GM12878 (cell line): ENCODE data around the gene ANO6. TPM values are rescaled to one million over a fixed set of nuclear protein-coding genes. Genes with fewer than 3 reads are reported as not detected.

ENCODE experiments used
- ATAC-seq: fragments of 200-7000 bp; cut with Tn5 transposase; 3 replicates; pipeline ENCODE4 v1.9.1; 2020; ENCODE audit warnings: mild to moderate bottlenecking, moderate library complexity
- BruUV-seq: library from RNA; stranded (reverse); fragments of 400-500 nt; replicated peaks from 2 replicates; lab custom pipeline; 2021; lab: Mats Ljungman, UMichigan
- CTCF ChIA-PET: fragments of 300-600 bp; sonication (Branson Sonifier 250); formaldehyde crosslinking; extraction: SDS; loops from one replicate; lab custom pipeline; 2021; ENCODE audit warnings: inconsistent platforms; lab: Yijun Ruan, JAX
- POLR2A ChIA-PET: fragments of 350-600 bp; formaldehyde crosslinking; extraction: SDS; loops from one replicate; lab custom pipeline; 2021; ENCODE audit warnings: inconsistent platforms; lab: Charles Lee
- RAD21 ChIA-PET: fragments of 300-600 bp; sonication (Branson Sonifier 250); formaldehyde crosslinking; loops from one replicate; lab custom pipeline; 2023; ENCODE audit warnings: antibody characterized with exemption; ENCODE audit not compliant: unreplicated experiment; lab: Charles Lee
- SMC1A ChIA-PET: fragments of 300-600 bp; sonication (Branson Sonifier 250); formaldehyde crosslinking; loops from one replicate; lab custom pipeline; 2023; ENCODE audit not compliant: unreplicated experiment, uncharacterized antibody; lab: Charles Lee
- DNase-seq: peaks from one replicate; pipeline ENCODE4 v3.0.0-alpha.2; 2011; ENCODE audit warnings: low read depth, low spot score
- FAIRE-seq: peaks from 3 replicates; lab custom pipeline; 2011; peaks lifted over from hg19 to GRCh38; lab: Jason Lieb, UNC
- H2AFZ ChIP-seq: 2 replicates; pipeline ENCODE4 v1.6.0; 2011; ENCODE audit warnings: low read depth, low read length, control low read depth; ENCODE audit not compliant: control insufficient read depth
- H3K27ac ChIP-seq: 2 replicates; pipeline ENCODE4 v1.5.1; 2011; ENCODE audit warnings: control low read depth; ENCODE audit not compliant: control insufficient read depth, insufficient read depth
- H3K27me3 ChIP-seq, 2 experiments: replicated peaks in 1 of 2; 2 replicates each; pipeline versions ENCODE4 v1.6.0 to v1.6.1; 2011; ENCODE audit warnings: low read length in 1 of 2; ENCODE audit not compliant: control insufficient read depth in 2 of 2, insufficient read depth in 2 of 2
- H3K36me3 ChIP-seq, 2 experiments: 2 replicates each; pipeline ENCODE4 v1.5.1; 2011; ENCODE audit warnings: low read length in 1 of 2; ENCODE audit not compliant: control insufficient read depth in 2 of 2, insufficient read depth in 2 of 2
- H3K4me1 ChIP-seq: 2 replicates; pipeline ENCODE4 v1.6.1; 2011; ENCODE audit warnings: mild to moderate bottlenecking, low read length, moderate library complexity, mixed read lengths; ENCODE audit not compliant: control insufficient read depth, insufficient read depth
- H3K4me2 ChIP-seq: 2 replicates; pipeline ENCODE4 v1.6.0; 2011; ENCODE audit warnings: control low read depth; ENCODE audit not compliant: control insufficient read depth, insufficient read depth
- H3K4me3 ChIP-seq: fragments of 200-600 bp; sonication (generic); 2 replicates; pipeline ENCODE4 v1.5.1; 2016
- H3K79me2 ChIP-seq: 2 replicates; pipeline ENCODE4 v1.6.0; 2011; ENCODE audit warnings: low read length; ENCODE audit not compliant: control insufficient read depth, insufficient read depth
- H3K9ac ChIP-seq: 2 replicates; pipeline ENCODE4 v1.8.0; 2011; ENCODE audit warnings: low read length, control low read depth, mixed read lengths; ENCODE audit not compliant: control insufficient read depth, insufficient read depth
- H3K9me3 ChIP-seq: replicated peaks from 3 replicates; pipeline ENCODE4 v1.5.1; 2011; ENCODE audit warnings: mild to moderate bottlenecking, low read length; ENCODE audit not compliant: control insufficient read depth, insufficient read depth
- H4K20me1 ChIP-seq: 2 replicates; pipeline ENCODE4 v1.6.0; 2011; ENCODE audit not compliant: control insufficient read depth, insufficient read depth
- HDGF ChIP-seq: fragments of 450-650 bp; IDR thresholded peaks from 2 replicates; pipeline ENCODE4 v1.6.1; 2016; ENCODE audit warnings: antibody characterized with exemption
- MXI1 ChIP-seq: fragments of 150-350 bp; IDR thresholded peaks from 2 replicates; pipeline ENCODE4 v1.6.1; 2011; ENCODE audit warnings: low read depth, mild to moderate bottlenecking, inconsistent platforms, low read length, improper control_type of control experiment
- RELB ChIP-seq: fragments of 450-650 bp; IDR thresholded peaks from 2 replicates; pipeline ENCODE4 v1.6.1; 2017; ENCODE audit warnings: low read depth, mild to moderate bottlenecking, moderate library complexity
- SIX5 ChIP-seq: IDR thresholded peaks from 2 replicates; pipeline ENCODE4 v1.6.1; 2011; ENCODE audit warnings: mild to moderate bottlenecking, low read depth, low read length, moderate library complexity; ENCODE audit not compliant: severe bottlenecking
- ZBTB33 ChIP-seq: fragments of 450-650 bp; IDR thresholded peaks from 2 replicates; pipeline ENCODE4 v1.6.1; 2017; ENCODE audit warnings: mild to moderate bottlenecking
- ZNF592 ChIP-seq: fragments of 450-650 bp; IDR thresholded peaks from 2 replicates; pipeline ENCODE4 v1.6.1; 2017; ENCODE audit warnings: mild to moderate bottlenecking, moderate library complexity
- WGBS: methylation state at CpG from one replicate; pipeline ENCODE4 v1.1.6; 2016; ENCODE audit warnings: low lambda C conversion rate; ENCODE audit not compliant: insufficient replicate concordance, insufficient coverage; ENCODE audit errors: missing lambda C conversion rate; 5-methylcytosine and 5-hydroxymethylcytosine counted together
- in situ Hi-C: fragments of 300-500 bp; cut with MboI; formaldehyde crosslinking; loops from 9 replicates; pipeline ENCODE4 v1.14.3; 2018; ENCODE audit warnings: mixed read lengths
- intact Hi-C: fragments of 100-400 bp; cut with micrococcal nuclease; formaldehyde crosslinking; loops from one replicate; pipeline ENCODE4 v1.14.2; 2022; ENCODE audit not compliant: unreplicated experiment
- polyA plus RNA-seq, 11 experiments: library from polyadenylated mRNA; depleted of rRNA in 4 of 11; unstranded in 6 of 11; stranded (reverse) in 5 of 11; fragments of >200 nt; fragmentation: Nextera tagmentation in 4 of 11; fragmentation: Illumina TruSeq in 1 of 11; extraction: Ambion mirVana in 4 of 11; extraction: Trizol in 1 of 11; gene quantifications; 1 replicate in 1 of 11; 2 replicates in 10 of 11; pipeline versions ENCODE4 v1.2.1 to v1.2.3, GENCODE V29; 2011 to 2016; ENCODE audit warnings: inconsistent platforms in 2 of 11, missing spikeins in 2 of 11, low read depth in 1 of 11
- total RNA-seq, 4 experiments: library from RNA; depleted of rRNA in 3 of 4; stranded (reverse); fragments of >200 nt in 3 of 4; fragmentation: Illumina TruSeq in 1 of 4; extraction: Trizol in 1 of 4; gene quantifications; 2 replicates each; pipeline versions ENCODE4 v1.2.1 to v1.2.3, GENCODE V29; 2013 to 2021
- TF ChIP-seq, protein P1 (sequence below): IDR thresholded peaks from 2 replicates; pipeline ENCODE4 v1.6.1; 2012; ENCODE audit warnings: mild to moderate bottlenecking, low read depth, low read length
- TF ChIP-seq, protein P2 (sequence below): IDR thresholded peaks from 2 replicates; pipeline ENCODE4 v1.6.1; 2011; ENCODE audit warnings: mild to moderate bottlenecking, low read depth, low read length, moderate library complexity; ENCODE audit not compliant: insufficient replicate concordance

Gene ANO6
- total and polyA plus RNA-seq, 10 of the 15 experiments (the other 5 are each of a cell fraction or from before 2014, with no cell fraction given), result 4.6 to 30.3 (median 26.0) TPM

DNA sequence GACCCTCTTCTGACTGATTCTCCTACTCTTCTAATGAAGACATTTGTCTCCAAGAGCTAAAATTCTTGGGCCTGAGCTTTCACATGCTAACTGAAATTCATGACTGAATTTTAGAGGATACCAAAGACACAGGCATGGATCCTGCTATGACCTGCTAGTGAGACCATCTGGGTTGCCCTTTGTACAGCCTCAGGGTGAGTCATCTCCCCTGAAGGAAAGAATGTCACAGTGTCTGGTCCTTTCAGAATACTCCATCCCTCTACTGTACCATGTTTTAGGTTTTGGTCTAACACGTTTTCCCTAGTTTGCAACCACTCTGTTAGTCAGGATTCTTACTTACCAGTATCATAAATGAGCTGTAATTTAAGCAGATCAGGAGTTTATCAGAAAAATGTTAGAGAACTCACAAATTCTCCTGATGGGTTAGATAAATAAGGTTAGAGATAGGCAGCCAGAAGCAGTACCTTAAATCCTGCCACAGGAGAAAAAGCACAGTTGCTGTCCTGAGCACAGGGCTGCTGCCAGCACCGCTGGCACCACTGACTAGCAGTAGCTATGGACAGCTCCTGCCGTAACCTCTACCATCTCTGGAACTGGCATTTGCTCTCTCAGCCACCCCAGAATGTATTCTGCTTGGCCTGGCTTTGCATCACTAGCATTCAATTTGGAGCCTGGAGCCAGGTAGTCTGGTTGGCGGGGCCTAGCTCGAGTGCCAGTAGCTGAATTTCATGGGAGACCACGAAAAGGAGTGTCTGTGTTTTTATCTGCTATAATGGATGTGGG is 127.6 kb downstream of the ANO6 start:
- in situ Hi-C loops, result no loop called here
- H2AFZ ChIP-seq, result no peak overlapping the region
- H3K4me2 ChIP-seq, result no peak overlapping the region
- POLR2A ChIA-PET, result interaction anchor here (0.6 kb wide), 1 partner anchor 98 kb away, joined by 4 read pairs; no protein-coding TSS in a partner anchor
- ATAC-seq, result no peak
- H3K27ac ChIP-seq, result no peak overlapping the region
- peaks cover 0 to 6% of the 10 kb centered on the region in 2 experiments for H3K36me3 ChIP-seq
- H3K27me3 ChIP-seq, result no peaks in the 10 kb centered on the region
- intact Hi-C loops, result no loop called here
- H3K9me3 ChIP-seq, result no peaks in the 10 kb centered on the region
- no peak for FAIRE-seq
- no peak overlapping the region for H3K9ac ChIP-seq
- TF ChIP-seq HDGF, result no peak
- TF ChIP-seq, protein P1, sequence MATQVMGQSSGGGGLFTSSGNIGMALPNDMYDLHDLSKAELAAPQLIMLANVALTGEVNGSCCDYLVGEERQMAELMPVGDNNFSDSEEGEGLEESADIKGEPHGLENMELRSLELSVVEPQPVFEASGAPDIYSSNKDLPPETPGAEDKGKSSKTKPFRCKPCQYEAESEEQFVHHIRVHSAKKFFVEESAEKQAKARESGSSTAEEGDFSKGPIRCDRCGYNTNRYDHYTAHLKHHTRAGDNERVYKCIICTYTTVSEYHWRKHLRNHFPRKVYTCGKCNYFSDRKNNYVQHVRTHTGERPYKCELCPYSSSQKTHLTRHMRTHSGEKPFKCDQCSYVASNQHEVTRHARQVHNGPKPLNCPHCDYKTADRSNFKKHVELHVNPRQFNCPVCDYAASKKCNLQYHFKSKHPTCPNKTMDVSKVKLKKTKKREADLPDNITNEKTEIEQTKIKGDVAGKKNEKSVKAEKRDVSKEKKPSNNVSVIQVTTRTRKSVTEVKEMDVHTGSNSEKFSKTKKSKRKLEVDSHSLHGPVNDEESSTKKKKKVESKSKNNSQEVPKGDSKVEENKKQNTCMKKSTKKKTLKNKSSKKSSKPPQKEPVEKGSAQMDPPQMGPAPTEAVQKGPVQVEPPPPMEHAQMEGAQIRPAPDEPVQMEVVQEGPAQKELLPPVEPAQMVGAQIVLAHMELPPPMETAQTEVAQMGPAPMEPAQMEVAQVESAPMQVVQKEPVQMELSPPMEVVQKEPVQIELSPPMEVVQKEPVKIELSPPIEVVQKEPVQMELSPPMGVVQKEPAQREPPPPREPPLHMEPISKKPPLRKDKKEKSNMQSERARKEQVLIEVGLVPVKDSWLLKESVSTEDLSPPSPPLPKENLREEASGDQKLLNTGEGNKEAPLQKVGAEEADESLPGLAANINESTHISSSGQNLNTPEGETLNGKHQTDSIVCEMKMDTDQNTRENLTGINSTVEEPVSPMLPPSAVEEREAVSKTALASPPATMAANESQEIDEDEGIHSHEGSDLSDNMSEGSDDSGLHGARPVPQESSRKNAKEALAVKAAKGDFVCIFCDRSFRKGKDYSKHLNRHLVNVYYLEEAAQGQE, result no peak
- TF ChIP-seq, protein P2, sequence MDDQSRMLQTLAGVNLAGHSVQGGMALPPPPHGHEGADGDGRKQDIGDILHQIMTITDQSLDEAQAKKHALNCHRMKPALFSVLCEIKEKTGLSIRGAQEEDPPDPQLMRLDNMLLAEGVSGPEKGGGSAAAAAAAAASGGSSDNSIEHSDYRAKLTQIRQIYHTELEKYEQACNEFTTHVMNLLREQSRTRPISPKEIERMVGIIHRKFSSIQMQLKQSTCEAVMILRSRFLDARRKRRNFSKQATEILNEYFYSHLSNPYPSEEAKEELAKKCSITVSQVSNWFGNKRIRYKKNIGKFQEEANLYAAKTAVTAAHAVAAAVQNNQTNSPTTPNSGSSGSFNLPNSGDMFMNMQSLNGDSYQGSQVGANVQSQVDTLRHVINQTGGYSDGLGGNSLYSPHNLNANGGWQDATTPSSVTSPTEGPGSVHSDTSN, result no peak
- no peak for TF ChIP-seq ZBTB33
- TF ChIP-seq SIX5, result no peak
- no peak for TF ChIP-seq MXI1
- no peak for TF ChIP-seq ZNF592
- TF ChIP-seq RELB, result no peak
- SMC1A ChIA-PET, result interaction anchor here (0.7 to 1.2 kb wide), 2 partner anchors 11 to 173 kb away, joined by 3 to 4 read pairs; no protein-coding TSS in a partner anchor
- H3K4me3 ChIP-seq, result no peak overlapping the region
- no TSS peak for BruUV-seq
- no peak for DNase-seq
- no peaks in the 10 kb centered on the region for H4K20me1 ChIP-seq
- 94% methylated on average over 6 of the region's 6 CpGs for WGBS
- CTCF ChIA-PET, result interaction anchor here (0.5 kb wide), 1 partner anchor 422 kb away, joined by 3 read pairs; no protein-coding TSS in a partner anchor
- no peaks in the 10 kb centered on the region for H3K79me2 ChIP-seq
- no peaks in the 10 kb centered on the region for H3K4me1 ChIP-seq
- RAD21 ChIA-PET, result interaction anchor here (1.0 kb wide), 1 partner anchor 128 kb away, joined by 3 read pairs; the partner anchor contains the start of gene ANO6
